Activated T-helper 2 cell treated with anti-CD3 and anti-CD28 coated beads, Interferon-gamma antibody, Interleukin-2, Interleukin-4, amounts not matched to agents 10 μg/mL and 5 μg/mL and 100 μg/mL, durations not matched to agents 14 hours and 24 hours and 36 hours (primary cell): ENCODE results near the gene LYSMD2. TPM values are rescaled to one million over a fixed set of nuclear protein-coding genes. Genes with fewer than 3 reads are reported as not detected.

Source experiments
- total RNA-seq: library from RNA; stranded (reverse); gene quantifications from 2 replicates; pipeline ENCODE4 v1.2.3, GENCODE V29; 2022

LYSMD2 gene
- total RNA-seq, 1 donor from 2014 or later = 5.8 TPM

Other genes starting within 250 kb of the LYSMD2 start
- 2.6 and 3.2 TPM in 2 replicates for gene DMXL2, start 114.9 kb downstream of the LYSMD2 start, total RNA-seq
- not detected in 2 replicates for gene SCG3, start 56.2 kb downstream of the LYSMD2 start, total RNA-seq
- gene TMOD2, start 13.9 kb upstream of the LYSMD2 start, total RNA-seq = 1.2 and 1.7 TPM in 2 replicates
- gene TMOD3, start 92.0 kb upstream of the LYSMD2 start, total RNA-seq = 64.3 and 66.0 TPM in 2 replicates
- gene LEO1, start 234.1 kb upstream of the LYSMD2 start, total RNA-seq = 38.2 TPM in 2 replicates